PC-9 (cell line): Measurements from ENCODE around the gene DDX3X.

Source experiments
- EZH2 ChIP-seq: fragments of 200-600 bp; sonication (generic); IDR thresholded peaks from 2 replicates; pipeline ENCODE4 v1.8.0; 2017; ENCODE audit warnings: antibody characterized with exemption, low read depth
- TF ChIP-seq, protein P1 (sequence below): fragments of 200-600 bp; sonication (generic); conservative IDR thresholded peaks from 2 replicates; pipeline ENCODE4 v1.6.1; 2017; ENCODE audit warnings: mixed run types, antibody characterized with exemption, mild to moderate bottlenecking, moderate library complexity

DNA sequence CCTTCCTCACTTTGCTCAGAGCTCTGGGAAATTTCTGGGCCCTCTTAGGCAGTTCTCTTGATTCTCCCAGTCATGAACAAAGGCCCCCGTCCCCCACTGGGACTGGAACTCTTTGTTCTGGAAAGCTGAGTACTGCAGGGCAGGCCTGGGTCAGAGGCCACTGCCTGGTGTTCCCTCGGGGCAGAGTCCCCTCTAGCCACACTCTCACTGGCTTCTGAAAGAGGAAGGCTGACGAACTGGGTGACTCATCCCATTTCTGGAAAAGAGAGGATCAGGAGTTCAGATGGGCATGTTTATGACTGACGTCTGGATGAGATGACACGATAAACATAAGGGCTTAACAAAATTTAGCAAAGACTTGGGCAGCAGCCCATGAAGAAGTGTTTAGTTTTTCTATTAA is 47.7 kb downstream of the DDX3X start:
- TF ChIP-seq, protein P1, sequence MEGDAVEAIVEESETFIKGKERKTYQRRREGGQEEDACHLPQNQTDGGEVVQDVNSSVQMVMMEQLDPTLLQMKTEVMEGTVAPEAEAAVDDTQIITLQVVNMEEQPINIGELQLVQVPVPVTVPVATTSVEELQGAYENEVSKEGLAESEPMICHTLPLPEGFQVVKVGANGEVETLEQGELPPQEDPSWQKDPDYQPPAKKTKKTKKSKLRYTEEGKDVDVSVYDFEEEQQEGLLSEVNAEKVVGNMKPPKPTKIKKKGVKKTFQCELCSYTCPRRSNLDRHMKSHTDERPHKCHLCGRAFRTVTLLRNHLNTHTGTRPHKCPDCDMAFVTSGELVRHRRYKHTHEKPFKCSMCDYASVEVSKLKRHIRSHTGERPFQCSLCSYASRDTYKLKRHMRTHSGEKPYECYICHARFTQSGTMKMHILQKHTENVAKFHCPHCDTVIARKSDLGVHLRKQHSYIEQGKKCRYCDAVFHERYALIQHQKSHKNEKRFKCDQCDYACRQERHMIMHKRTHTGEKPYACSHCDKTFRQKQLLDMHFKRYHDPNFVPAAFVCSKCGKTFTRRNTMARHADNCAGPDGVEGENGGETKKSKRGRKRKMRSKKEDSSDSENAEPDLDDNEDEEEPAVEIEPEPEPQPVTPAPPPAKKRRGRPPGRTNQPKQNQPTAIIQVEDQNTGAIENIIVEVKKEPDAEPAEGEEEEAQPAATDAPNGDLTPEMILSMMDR, result no peak
- no peak for TF ChIP-seq EZH2
